ENCODE results near the gene BASP1.

BASP1 gene

GRCh38 chr5:17269201-17269600 lies 51.8 kb downstream of the BASP1 start (continued):
- TF ChIP-seq PATZ1 (CRISPR knock-in tag; IDR thresholded peaks at IDR 0.05; ENCODE audit: borderline replicate concordance) (no peak), ZFP30 (CRISPR knock-in tag; IDR thresholded peaks at IDR 0.05) (no peak)

GRCh38 chr5:17272111-17272510 lies 54.7 kb downstream of the BASP1 start:
- ATAC-seq = no peak
- TF ChIP-seq OSR1 (CRISPR knock-in tag; IDR thresholded peaks at IDR 0.05) (no peak), ZNF565 (CRISPR knock-in tag; conservative IDR thresholded peaks at IDR 0.05; ENCODE audit: low read depth) (no peak), CREB5 (CRISPR knock-in tag; IDR thresholded peaks at IDR 0.05; ENCODE audit: low read depth) (no peak), CSDC2 (CRISPR knock-in tag; IDR thresholded peaks at IDR 0.05) (no peak), ARNTL (CRISPR knock-in tag; IDR thresholded peaks at IDR 0.05; ENCODE audit: borderline replicate concordance, low read depth) (no peak), ZNF8 (CRISPR knock-in tag; IDR thresholded peaks at IDR 0.05) (no peak), ZNF70 (CRISPR knock-in tag; IDR thresholded peaks at IDR 0.05) (no peak), SNAI2 (CRISPR knock-in tag; IDR thresholded peaks at IDR 0.05) (no peak), CSRNP3 (CRISPR knock-in tag; IDR thresholded peaks at IDR 0.05) (no peak), ZC3H10 (CRISPR knock-in tag; IDR thresholded peaks at IDR 0.05) (no peak), ZFP30 (CRISPR knock-in tag; IDR thresholded peaks at IDR 0.05) (no peak), PPARA (CRISPR knock-in tag; IDR thresholded peaks at IDR 0.05; ENCODE audit: borderline replicate concordance) (no peak), ESRRG (CRISPR knock-in tag; IDR thresholded peaks at IDR 0.05) (no peak), TCF4 (CRISPR knock-in tag; IDR thresholded peaks at IDR 0.05; ENCODE audit: borderline replicate concordance) (no peak), TSHZ2 (CRISPR knock-in tag; IDR thresholded peaks at IDR 0.05) (no peak)

GRCh38 chr5:17275289-17276158 lies 58.1 kb downstream of the BASP1 start:
- TF ChIP-seq ZNF8 (CRISPR knock-in tag; IDR thresholded peaks at IDR 0.05) (no peak), TSHZ2 (CRISPR knock-in tag; IDR thresholded peaks at IDR 0.05) (no peak), PATZ1 (CRISPR knock-in tag; IDR thresholded peaks at IDR 0.05; ENCODE audit: borderline replicate concordance) (no peak), RARB (CRISPR knock-in tag; IDR thresholded peaks at IDR 0.05) (no peak), TOX (CRISPR knock-in tag; IDR thresholded peaks at IDR 0.05; ENCODE audit: borderline replicate concordance) (no peak), ARNTL (CRISPR knock-in tag; IDR thresholded peaks at IDR 0.05; ENCODE audit: borderline replicate concordance, low read depth) (no peak)
- ATAC-seq = no peak
